ENCODE data around the gene TENM4. TPM values are rescaled to one million over a fixed set of nuclear protein-coding genes. Genes with fewer than 3 reads are reported as not detected.

The TENM4 gene
- total and polyA plus RNA-seq, 10 of the 15 experiments (the other 5 are each of a cell fraction or from before 2014, with no cell fraction given), result 0.03 to 0.12 (median 0.06) TPM; not detected in 7

DNA sequence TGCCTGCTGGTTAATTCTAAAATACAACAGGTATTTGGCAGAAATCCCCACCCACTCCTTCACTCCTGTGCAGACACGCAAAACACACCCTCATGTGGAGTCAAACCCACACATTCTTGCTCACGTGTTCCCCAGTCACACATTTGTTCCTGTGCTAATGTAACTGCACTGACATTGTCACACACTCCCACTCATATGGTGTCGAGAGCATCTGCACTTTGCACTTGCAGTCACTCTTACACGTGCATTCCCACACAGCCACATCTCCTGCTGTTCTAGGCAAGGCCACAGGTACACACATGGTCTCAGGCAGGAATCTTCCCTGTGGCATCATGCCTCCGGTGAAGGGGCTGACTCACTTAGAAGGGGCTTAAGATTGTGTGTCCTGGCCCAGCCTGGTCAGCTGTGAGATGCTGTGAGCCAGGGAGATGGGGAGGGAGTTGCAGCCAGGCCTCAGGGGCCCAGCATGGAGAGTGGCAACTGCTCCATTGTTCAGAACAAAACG lies 395.0 kb downstream of the TENM4 start (continued):
- TF ChIP-seq CBFB (IDR thresholded peaks at IDR 0.05; ENCODE audit: low read depth) (no peak), CEBPB (IDR thresholded peaks at IDR 0.05; ENCODE audit: borderline replicate concordance in 1 of 2, low read depth in 2 of 2, low read length in 2 of 2) (no peak), POU2F2 (IDR thresholded peaks at IDR 0.05; ENCODE audit: borderline replicate concordance, low read depth, low read length) (no peak), RELA (IDR thresholded peaks at IDR 0.05; ENCODE audit: borderline replicate concordance, partially characterized antibody) (no peak), ZNF217 (IDR thresholded peaks at IDR 0.05) (no peak), NR2C2 (IDR thresholded peaks at IDR 0.05; ENCODE audit: borderline replicate concordance, control insufficient read depth, insufficient read length, low read depth) (no peak), MEF2A (IDR thresholded peaks at IDR 0.05; ENCODE audit: insufficient read depth, low read depth, low read length) (no peak), HDGF (IDR thresholded peaks at IDR 0.05) (peak; percentile 34; the same call in 1 of the 2 replicates), IKZF2 (IDR thresholded peaks at IDR 0.05) (peak; percentile 77 to 85; a peak in 2 of 4 replicates), YBX1 (IDR thresholded peaks at IDR 0.05) (no peak), NR2F1 (conservative IDR thresholded peaks at IDR 0.05) (peak; percentile 67), STAT1 (conservative IDR thresholded peaks at IDR 0.05) (no peak), CBX5 (IDR thresholded peaks at IDR 0.05; ENCODE audit: low read depth) (no peak), IKZF1 (conservative IDR thresholded peaks at IDR 0.05) (peak; percentile 88), FOXM1 (IDR thresholded peaks at IDR 0.05; ENCODE audit: low read depth, low read length) (no peak), CBX3 (IDR thresholded peaks at IDR 0.05; ENCODE audit: borderline replicate concordance, low read depth) (no peak), YY1 (IDR thresholded peaks at IDR 0.05; ENCODE audit: low read depth, low read length) (no peak), EP300 (IDR thresholded peaks at IDR 0.05; ENCODE audit: borderline replicate concordance in 1 of 2, control insufficient read depth in 1 of 2, low read depth in 2 of 2, low read length in 2 of 2) (peak; percentile 38 to 53; a peak in 2 of 4 replicates)
- TF ChIP-seq, protein P1, sequence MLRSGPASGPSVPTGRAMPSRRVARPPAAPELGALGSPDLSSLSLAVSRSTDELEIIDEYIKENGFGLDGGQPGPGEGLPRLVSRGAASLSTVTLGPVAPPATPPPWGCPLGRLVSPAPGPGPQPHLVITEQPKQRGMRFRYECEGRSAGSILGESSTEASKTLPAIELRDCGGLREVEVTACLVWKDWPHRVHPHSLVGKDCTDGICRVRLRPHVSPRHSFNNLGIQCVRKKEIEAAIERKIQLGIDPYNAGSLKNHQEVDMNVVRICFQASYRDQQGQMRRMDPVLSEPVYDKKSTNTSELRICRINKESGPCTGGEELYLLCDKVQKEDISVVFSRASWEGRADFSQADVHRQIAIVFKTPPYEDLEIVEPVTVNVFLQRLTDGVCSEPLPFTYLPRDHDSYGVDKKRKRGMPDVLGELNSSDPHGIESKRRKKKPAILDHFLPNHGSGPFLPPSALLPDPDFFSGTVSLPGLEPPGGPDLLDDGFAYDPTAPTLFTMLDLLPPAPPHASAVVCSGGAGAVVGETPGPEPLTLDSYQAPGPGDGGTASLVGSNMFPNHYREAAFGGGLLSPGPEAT (IDR thresholded peaks at IDR 0.05; ENCODE audit: low read depth), result peak; percentile 77; the same call in 1 of the 2 replicates
- TF ChIP-seq, protein P2, sequence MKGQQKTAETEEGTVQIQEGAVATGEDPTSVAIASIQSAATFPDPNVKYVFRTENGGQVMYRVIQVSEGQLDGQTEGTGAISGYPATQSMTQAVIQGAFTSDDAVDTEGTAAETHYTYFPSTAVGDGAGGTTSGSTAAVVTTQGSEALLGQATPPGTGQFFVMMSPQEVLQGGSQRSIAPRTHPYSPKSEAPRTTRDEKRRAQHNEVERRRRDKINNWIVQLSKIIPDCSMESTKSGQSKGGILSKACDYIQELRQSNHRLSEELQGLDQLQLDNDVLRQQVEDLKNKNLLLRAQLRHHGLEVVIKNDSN (IDR thresholded peaks at IDR 0.05; ENCODE audit: borderline replicate concordance, extremely low read length, insufficient read depth, low read depth, low read length), result no peak
- TF ChIP-seq, protein P3, sequence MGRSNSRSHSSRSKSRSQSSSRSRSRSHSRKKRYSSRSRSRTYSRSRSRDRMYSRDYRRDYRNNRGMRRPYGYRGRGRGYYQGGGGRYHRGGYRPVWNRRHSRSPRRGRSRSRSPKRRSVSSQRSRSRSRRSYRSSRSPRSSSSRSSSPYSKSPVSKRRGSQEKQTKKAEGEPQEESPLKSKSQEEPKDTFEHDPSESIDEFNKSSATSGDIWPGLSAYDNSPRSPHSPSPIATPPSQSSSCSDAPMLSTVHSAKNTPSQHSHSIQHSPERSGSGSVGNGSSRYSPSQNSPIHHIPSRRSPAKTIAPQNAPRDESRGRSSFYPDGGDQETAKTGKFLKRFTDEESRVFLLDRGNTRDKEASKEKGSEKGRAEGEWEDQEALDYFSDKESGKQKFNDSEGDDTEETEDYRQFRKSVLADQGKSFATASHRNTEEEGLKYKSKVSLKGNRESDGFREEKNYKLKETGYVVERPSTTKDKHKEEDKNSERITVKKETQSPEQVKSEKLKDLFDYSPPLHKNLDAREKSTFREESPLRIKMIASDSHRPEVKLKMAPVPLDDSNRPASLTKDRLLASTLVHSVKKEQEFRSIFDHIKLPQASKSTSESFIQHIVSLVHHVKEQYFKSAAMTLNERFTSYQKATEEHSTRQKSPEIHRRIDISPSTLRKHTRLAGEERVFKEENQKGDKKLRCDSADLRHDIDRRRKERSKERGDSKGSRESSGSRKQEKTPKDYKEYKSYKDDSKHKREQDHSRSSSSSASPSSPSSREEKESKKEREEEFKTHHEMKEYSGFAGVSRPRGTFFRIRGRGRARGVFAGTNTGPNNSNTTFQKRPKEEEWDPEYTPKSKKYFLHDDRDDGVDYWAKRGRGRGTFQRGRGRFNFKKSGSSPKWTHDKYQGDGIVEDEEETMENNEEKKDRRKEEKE (IDR thresholded peaks at IDR 0.05), result no peak
- TF ChIP-seq, protein P4, sequence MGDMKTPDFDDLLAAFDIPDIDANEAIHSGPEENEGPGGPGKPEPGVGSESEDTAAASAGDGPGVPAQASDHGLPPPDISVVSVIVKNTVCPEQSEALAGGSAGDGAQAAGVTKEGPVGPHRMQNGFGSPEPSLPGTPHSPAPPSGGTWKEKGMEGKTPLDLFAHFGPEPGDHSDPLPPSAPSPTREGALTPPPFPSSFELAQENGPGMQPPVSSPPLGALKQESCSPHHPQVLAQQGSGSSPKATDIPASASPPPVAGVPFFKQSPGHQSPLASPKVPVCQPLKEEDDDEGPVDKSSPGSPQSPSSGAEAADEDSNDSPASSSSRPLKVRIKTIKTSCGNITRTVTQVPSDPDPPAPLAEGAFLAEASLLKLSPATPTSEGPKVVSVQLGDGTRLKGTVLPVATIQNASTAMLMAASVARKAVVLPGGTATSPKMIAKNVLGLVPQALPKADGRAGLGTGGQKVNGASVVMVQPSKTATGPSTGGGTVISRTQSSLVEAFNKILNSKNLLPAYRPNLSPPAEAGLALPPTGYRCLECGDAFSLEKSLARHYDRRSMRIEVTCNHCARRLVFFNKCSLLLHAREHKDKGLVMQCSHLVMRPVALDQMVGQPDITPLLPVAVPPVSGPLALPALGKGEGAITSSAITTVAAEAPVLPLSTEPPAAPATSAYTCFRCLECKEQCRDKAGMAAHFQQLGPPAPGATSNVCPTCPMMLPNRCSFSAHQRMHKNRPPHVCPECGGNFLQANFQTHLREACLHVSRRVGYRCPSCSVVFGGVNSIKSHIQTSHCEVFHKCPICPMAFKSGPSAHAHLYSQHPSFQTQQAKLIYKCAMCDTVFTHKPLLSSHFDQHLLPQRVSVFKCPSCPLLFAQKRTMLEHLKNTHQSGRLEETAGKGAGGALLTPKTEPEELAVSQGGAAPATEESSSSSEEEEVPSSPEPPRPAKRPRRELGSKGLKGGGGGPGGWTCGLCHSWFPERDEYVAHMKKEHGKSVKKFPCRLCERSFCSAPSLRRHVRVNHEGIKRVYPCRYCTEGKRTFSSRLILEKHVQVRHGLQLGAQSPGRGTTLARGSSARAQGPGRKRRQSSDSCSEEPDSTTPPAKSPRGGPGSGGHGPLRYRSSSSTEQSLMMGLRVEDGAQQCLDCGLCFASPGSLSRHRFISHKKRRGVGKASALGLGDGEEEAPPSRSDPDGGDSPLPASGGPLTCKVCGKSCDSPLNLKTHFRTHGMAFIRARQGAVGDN (IDR thresholded peaks at IDR 0.05), result peak; percentile 37; the same call in 1 of the 2 replicates
